ENCODE results near the gene BFSP2.

DNA sequence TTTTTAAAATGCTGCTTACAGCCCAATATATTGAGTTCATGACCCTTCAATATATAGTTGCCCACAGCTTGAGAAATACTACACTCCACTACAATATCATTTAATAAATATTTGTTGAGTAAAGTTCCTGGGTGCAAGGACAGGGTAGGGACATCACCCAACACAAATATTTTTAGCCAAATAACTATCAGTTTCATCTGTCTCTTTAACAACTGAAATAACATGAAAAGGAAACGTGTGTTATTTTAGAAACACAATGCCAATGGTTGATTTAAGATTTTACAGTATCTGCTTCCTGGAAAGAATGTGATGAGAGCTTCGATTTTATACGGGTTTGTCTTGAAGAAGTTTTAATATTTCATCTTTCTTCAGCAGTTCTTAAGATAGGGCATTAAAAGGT lies 106.0 kb downstream of the BFSP2 start:
- TF ChIP-seq EZH2phosphoT487 (IDR thresholded peaks at IDR 0.05; ENCODE audit: low read length) (no peak), EZH2 (optimal IDR thresholded peaks at IDR 0.05; ENCODE audit: low read depth, low read length) (no peak)
- TF ChIP-seq, protein P1, sequence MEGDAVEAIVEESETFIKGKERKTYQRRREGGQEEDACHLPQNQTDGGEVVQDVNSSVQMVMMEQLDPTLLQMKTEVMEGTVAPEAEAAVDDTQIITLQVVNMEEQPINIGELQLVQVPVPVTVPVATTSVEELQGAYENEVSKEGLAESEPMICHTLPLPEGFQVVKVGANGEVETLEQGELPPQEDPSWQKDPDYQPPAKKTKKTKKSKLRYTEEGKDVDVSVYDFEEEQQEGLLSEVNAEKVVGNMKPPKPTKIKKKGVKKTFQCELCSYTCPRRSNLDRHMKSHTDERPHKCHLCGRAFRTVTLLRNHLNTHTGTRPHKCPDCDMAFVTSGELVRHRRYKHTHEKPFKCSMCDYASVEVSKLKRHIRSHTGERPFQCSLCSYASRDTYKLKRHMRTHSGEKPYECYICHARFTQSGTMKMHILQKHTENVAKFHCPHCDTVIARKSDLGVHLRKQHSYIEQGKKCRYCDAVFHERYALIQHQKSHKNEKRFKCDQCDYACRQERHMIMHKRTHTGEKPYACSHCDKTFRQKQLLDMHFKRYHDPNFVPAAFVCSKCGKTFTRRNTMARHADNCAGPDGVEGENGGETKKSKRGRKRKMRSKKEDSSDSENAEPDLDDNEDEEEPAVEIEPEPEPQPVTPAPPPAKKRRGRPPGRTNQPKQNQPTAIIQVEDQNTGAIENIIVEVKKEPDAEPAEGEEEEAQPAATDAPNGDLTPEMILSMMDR (IDR thresholded peaks at IDR 0.05; ENCODE audit: low read length) = no peak

Data from MM.1S (cell line).